K562 (cell line): ENCODE measurements around the gene VIM. TPM values are rescaled to one million over a fixed set of nuclear protein-coding genes. Genes with fewer than 3 reads are reported as not detected.

Experiments used
- ATAC-seq: fragments of 200-7000 bp; cut with Tn5 transposase; 3 replicates; pipeline ENCODE4 v1.9.1; 2020; ENCODE audit warnings: moderate library complexity
- BruUV-seq: library from RNA; stranded (reverse); fragments of 400-500 nt; replicated peaks from 2 replicates; lab custom pipeline; 2021; lab: Mats Ljungman, UMichigan
- CTCF ChIA-PET: fragments of 300-600 bp; formaldehyde crosslinking; extraction: SDS; loops from one replicate; lab custom pipeline; 2021; ENCODE audit warnings: low intra/inter-chr PET ratio; lab: Yijun Ruan, JAX
- POLR2A ChIA-PET: fragments of 300-600, 350-650 bp; sonication (Branson Sonifier 250); formaldehyde crosslinking; extraction: SDS; loops from one replicate; lab custom pipeline; 2021; ENCODE audit warnings: antibody characterized with exemption, inconsistent platforms; lab: Yijun Ruan, JAX
- DNase-seq, 4 experiments: peaks; one replicate each; pipeline versions ENCODE4 v3.0.0 to v3.0.0-alpha.2; 2011 to 2018; ENCODE audit warnings: low spot score in 3 of 4, mixed read lengths in 3 of 4; ENCODE audit errors: extremely low read depth in 1 of 4
- FAIRE-seq: peaks from 2 replicates; lab custom pipeline; 2011; peaks lifted over from hg19 to GRCh38; lab: Jason Lieb, UNC
- H2AFZ ChIP-seq: 2 replicates; pipeline ENCODE4 v1.6.0; 2011; ENCODE audit warnings: low read depth, low read length, control low read depth, inconsistent platforms
- H3K27ac ChIP-seq: fragments of 200-600 bp; 3 replicates; pipeline ENCODE4 v1.8.0; 2011; ENCODE audit warnings: low read depth, mild to moderate bottlenecking, control low read depth, inconsistent platforms, low read length, moderate library complexity, mixed read lengths; ENCODE audit errors: extremely low read depth
- H3K27me3 ChIP-seq, 2 experiments: fragments of 300-600 bp in 1 of 2; 2 replicates in 1 of 2; 3 replicates in 1 of 2; pipeline versions ENCODE4 v1.6.0 to v1.8.0; 2011; ENCODE audit warnings: inconsistent platforms in 2 of 2, low read length in 2 of 2, mild to moderate bottlenecking in 1 of 2, mixed read lengths in 1 of 2, moderate library complexity in 1 of 2; ENCODE audit not compliant: control insufficient read depth in 2 of 2, insufficient read depth in 2 of 2
- H3K36me3 ChIP-seq: fragments of 300-600 bp; 3 replicates; pipeline ENCODE4 v1.8.0; 2011; ENCODE audit warnings: mild to moderate bottlenecking, low read length, inconsistent platforms; ENCODE audit not compliant: control insufficient read depth, insufficient read depth
- H3K4me1 ChIP-seq, 2 experiments: fragments of 200-600 bp in 1 of 2; replicated peaks in 1 of 2; 2 replicates in 1 of 2; 3 replicates in 1 of 2; pipeline versions ENCODE4 v1.5.1 to v1.8.0; 2011; ENCODE audit warnings: inconsistent platforms in 2 of 2, low read length in 2 of 2, mild to moderate bottlenecking in 1 of 2, mixed read lengths in 1 of 2, moderate library complexity in 1 of 2; ENCODE audit not compliant: control insufficient read depth in 2 of 2, insufficient read depth in 2 of 2
- H3K4me2 ChIP-seq: 2 replicates; pipeline ENCODE4 v1.6.1; 2011; ENCODE audit warnings: low read length, control low read depth, inconsistent platforms, mixed read lengths; ENCODE audit not compliant: insufficient read depth
- H3K4me3 ChIP-seq: fragments of 200-600 bp; sonication (generic), shearing (Covaris generic); 2 replicates; pipeline ENCODE4 v1.5.1; 2016; ENCODE audit warnings: control low read depth, inconsistent platforms
- H3K79me2 ChIP-seq: fragments of 200-600 bp; 3 replicates; pipeline ENCODE4 v1.8.0; 2011; ENCODE audit warnings: low read length, inconsistent platforms; ENCODE audit not compliant: control insufficient read depth, insufficient read depth
- H3K9ac ChIP-seq, 2 experiments: 2 replicates each; pipeline versions ENCODE4 v1.6.0 to v1.6.1; 2011; ENCODE audit warnings: low read depth in 2 of 2, low read length in 2 of 2, control low read depth in 1 of 2, inconsistent platforms in 1 of 2, mild to moderate bottlenecking in 1 of 2, mixed read lengths in 1 of 2; ENCODE audit not compliant: insufficient read depth in 1 of 2
- H3K9me1 ChIP-seq: one replicate; pipeline ENCODE4 v1.6.0; 2011; ENCODE audit warnings: inconsistent platforms, mild to moderate bottlenecking, low read length, moderate library complexity; ENCODE audit not compliant: control insufficient read depth, insufficient read depth
- H3K9me3 ChIP-seq: replicated peaks from 2 replicates; pipeline ENCODE4 v1.5.1; 2011; ENCODE audit warnings: low read depth, low read length, inconsistent platforms; ENCODE audit not compliant: control insufficient read depth, insufficient read depth
- H4K20me1 ChIP-seq: replicated peaks from 2 replicates; pipeline ENCODE4 v1.6.1; 2011; ENCODE audit warnings: low read length, inconsistent platforms, mixed read lengths; ENCODE audit not compliant: control insufficient read depth, insufficient read depth
- ATF4 ChIP-seq: fragments of 450-650 bp; formaldehyde crosslinking; IDR thresholded peaks from 2 replicates; pipeline ENCODE4 v1.4.0; 2022; ENCODE audit warnings: mild to moderate bottlenecking, moderate library complexity
- LEF1 ChIP-seq: fragments of 450-650 bp; IDR thresholded peaks from 2 replicates; pipeline ENCODE4 v1.6.1; 2016; ENCODE audit warnings: mild to moderate bottlenecking
- NFE2L1 ChIP-seq: fragments of 450-650 bp; IDR thresholded peaks from 2 replicates; pipeline ENCODE4 v1.6.1; 2016; ENCODE audit warnings: missing genetic modification characterization, low read depth, mild to moderate bottlenecking, missing compliant biosample characterization, moderate library complexity, borderline replicate concordance
- RBM17 ChIP-seq: fragments of 200-400 bp; formaldehyde crosslinking; IDR thresholded peaks from 2 replicates; pipeline ENCODE4 v1.6.1; 2017; ENCODE audit warnings: low read depth, mild to moderate bottlenecking, low read length, borderline replicate concordance
- RNF2 ChIP-seq: sonication (generic); IDR thresholded peaks from 2 replicates; pipeline ENCODE4 v1.6.1; 2016
- SIN3B ChIP-seq: fragments of 450-650 bp; IDR thresholded peaks from 2 replicates; pipeline ENCODE4 v1.6.1; 2017; ENCODE audit warnings: low read depth, mild to moderate bottlenecking, moderate library complexity
- ZFX ChIP-seq: sonication (generic); formaldehyde crosslinking; IDR thresholded peaks from 2 replicates; pipeline ENCODE4 v1.8.0; 2022; ENCODE audit warnings: mild to moderate bottlenecking, missing genetic modification reagents, moderate library complexity
- ZNF316 ChIP-seq: fragments of 450-650 bp; IDR thresholded peaks from 2 replicates; pipeline ENCODE4 v1.6.1; 2016
- WGBS: fragments of 100-300 bp; shearing (Covaris generic); methylation state at CpG from one replicate; pipeline ENCODE4 v1.1.6; 2016; ENCODE audit warnings: low coverage, mixed read lengths; ENCODE audit not compliant: insufficient coverage; ENCODE audit errors: missing lambda C conversion rate; 5-methylcytosine and 5-hydroxymethylcytosine counted together
- in situ Hi-C: fragments of 300-500 bp; cut with MboI; formaldehyde crosslinking; loops from 4 replicates; pipeline ENCODE4 v1.15.0; 2018; ENCODE audit warnings: inconsistent platforms, mixed read lengths
- intact Hi-C: fragments of 100-400 bp; cut with micrococcal nuclease; formaldehyde crosslinking; loops from 2 replicates; pipeline ENCODE4 v1.14.2; 2022
- polyA plus RNA-seq, 8 experiments: library from polyadenylated mRNA; depleted of rRNA in 4 of 8; stranded (reverse) in 5 of 8; unstranded in 3 of 8; fragments of >200 nt; fragmentation: Nextera tagmentation in 2 of 8; fragmentation: Illumina TruSeq in 1 of 8; extraction: Ambion mirVana in 2 of 8; extraction: Trizol in 1 of 8; gene quantifications; 2 replicates each; pipeline versions ENCODE4 v1.2.1 to v1.2.3, GENCODE V29; 2011 to 2014; ENCODE audit warnings: inconsistent platforms in 1 of 8, missing spikeins in 1 of 8
- total RNA-seq, 7 experiments: library from RNA; depleted of rRNA in 6 of 7; stranded (reverse); fragments of >200 nt in 6 of 7; fragmentation: Illumina TruSeq in 2 of 7; extraction: Trizol in 2 of 7; gene quantifications; 2 replicates each; pipeline versions ENCODE4 v1.2.1 to v1.2.3, GENCODE V29; 2011 to 2021; ENCODE audit warnings: low replicate concordance in 1 of 7

VIM gene
- total and polyA plus RNA-seq, 9 of the 15 experiments (the other 6 are each of a cell fraction or from before 2014, with no cell fraction given), result 86.0 to 621 (median 383) TPM

- CTCF ChIA-PET, result interaction anchor here (0.6 to 3.9 kb wide), 3 partner anchors 8 to 411 kb away, joined by 5 to 36 read pairs (median 11); no protein-coding TSS in a partner anchor
- POLR2A ChIA-PET, result no interaction called here
- TF ChIP-seq NFE2L1 (tag) (no peak), ATF4 (CRISPR knock-in tag) (no peak), ZNF316 (no peak), RBM17 (no peak), SIN3B (no peak), RNF2 (no peak), ZFX (CRISPR knock-in tag) (no peak), LEF1 (no peak)
- TF ChIP-seq, all 486 proteins: peak for 0
- no peak overlapping the region for H2AFZ ChIP-seq
- H3K27me3 ChIP-seq, result no peaks in the 10 kb centered on the region
- intact Hi-C loops (loop anchor here (5.0 kb wide), 2 partner anchors 53 to 428 kb away; partner anchors contain the start of gene TRDMT1), in situ Hi-C loops (loop anchor here (5.0 to 10.0 kb wide), 2 partner anchors 408 to 1371 kb away; no protein-coding TSS in a partner anchor)
- no TSS peak for BruUV-seq
- ATAC-seq (no peak), FAIRE-seq (no peak), DNase-seq (no peak)
- H3K9me3 ChIP-seq, result no peaks in the 10 kb centered on the region; the same call in 1 of the 2 replicates
- no peak overlapping the region for H3K27ac ChIP-seq
- no peak overlapping the region for H3K4me3 ChIP-seq
- H3K9ac ChIP-seq, result no peak overlapping the region
- H4K20me1 ChIP-seq, result no peaks in the 10 kb centered on the region
- H3K36me3 ChIP-seq, result no peaks in the 10 kb centered on the region
- WGBS, result 25% methylated on average over 3 of the region's 3 CpGs
- H3K9me1 ChIP-seq, result no peaks in the 10 kb centered on the region
- H3K4me1 ChIP-seq, result no peaks in the 10 kb centered on the region; a peak in 1 of 5 replicates
- H3K4me2 ChIP-seq, result no peak overlapping the region
- no peaks in the 10 kb centered on the region for H3K79me2 ChIP-seq
Measured at GRCh38 chr10:17255512-17255911, 27.5 kb downstream of the VIM start.
